SJCRH30 (cell line): ENCODE results near the gene KRT84. TPM values are rescaled to one million over a fixed set of nuclear protein-coding genes. Genes with fewer than 3 reads are reported as not detected.
"Not testable (repeated sequence)": the region's sequence is repeated elsewhere in the genome, so short reads cannot be mapped to it uniquely, and the experiment has no call there.

ENCODE experiments used
- DNase-seq, 2 experiments: peaks; one replicate each; pipeline ENCODE4 v3.0.0-alpha.2; 2015 to 2020
- H3K27ac ChIP-seq: fragments of 250-450 bp; sonication (Bioruptor Pico); 2 replicates; pipeline ENCODE4 v1.5.1; 2020; ENCODE audit warnings: mild to moderate bottlenecking, moderate library complexity
- H3K27me3 ChIP-seq: fragments of 250-450 bp; sonication (Bioruptor Pico); 2 replicates; pipeline ENCODE4 v1.5.1; 2020; ENCODE audit warnings: mild to moderate bottlenecking, moderate library complexity
- H3K36me3 ChIP-seq: fragments of 250-450 bp; sonication (Bioruptor Pico); 2 replicates; pipeline ENCODE4 v1.5.1; 2020; ENCODE audit warnings: mild to moderate bottlenecking, moderate library complexity
- H3K4me1 ChIP-seq: fragments of 250-450 bp; sonication (Bioruptor Pico); 2 replicates; pipeline ENCODE4 v1.5.1; 2020; ENCODE audit warnings: mild to moderate bottlenecking, moderate library complexity
- H3K4me3 ChIP-seq: fragments of 250-450 bp; sonication (Bioruptor Pico); 2 replicates; pipeline ENCODE4 v1.5.1; 2020; ENCODE audit warnings: mild to moderate bottlenecking, moderate library complexity
- H3K9me3 ChIP-seq: fragments of 250-450 bp; sonication (Bioruptor Pico); replicated peaks from 2 replicates; pipeline ENCODE4 v1.5.1; 2020; ENCODE audit warnings: mild to moderate bottlenecking, moderate library complexity
- total RNA-seq: library from RNA; depleted of rRNA; stranded (reverse); fragments of >200 nt; shearing (Covaris generic); gene quantifications from 2 replicates; pipeline ENCODE4 v1.2.3, GENCODE V29; 2014

Gene KRT84
- total RNA-seq, 1 experiment from 2014 or later, result not detected

GRCh38 chr12:52417740-52418139 lies 32.3 kb upstream of the KRT84 start:
- Histone ChIP-seq H3K4me3 (no peak overlapping the region), H3K4me1 (no peaks in the 10 kb centered on the region), H3K9me3 (no peaks in the 10 kb centered on the region; the same call in 1 of the 2 replicates), H3K27me3 (peaks cover 5% of the 10 kb centered on the region; the same call in 1 of the 2 replicates), H3K36me3 (no peaks in the 10 kb centered on the region), H3K27ac (no peak overlapping the region)
- DNase-seq, result no peak

GRCh38 chr12:52416795-52417194 lies 31.3 kb upstream of the KRT84 start:
- DNase-seq, result no peak
- H3K4me3 ChIP-seq, result no peak overlapping the region
- H3K9me3 ChIP-seq, result no peaks in the 10 kb centered on the region; the same call in 1 of the 2 replicates
- H3K27ac ChIP-seq, result no peak overlapping the region
- no peaks in the 10 kb centered on the region for H3K27me3 ChIP-seq
- H3K4me1 ChIP-seq, result no peaks in the 10 kb centered on the region
- H3K36me3 ChIP-seq, result no peaks in the 10 kb centered on the region

GRCh38 chr12:52415870-52416750 lies 30.7 kb upstream of the KRT84 start:
- H3K36me3 ChIP-seq, result no peaks in the 10 kb centered on the region
- no peaks in the 10 kb centered on the region for H3K27me3 ChIP-seq
- no peaks in the 10 kb centered on the region for H3K4me1 ChIP-seq
- DNase-seq, result no peak
- H3K27ac ChIP-seq, result no peak overlapping the region
- H3K9me3 ChIP-seq, result no peaks in the 10 kb centered on the region; the same call in 1 of the 2 replicates
- H3K4me3 ChIP-seq, result no peak overlapping the region

- no peak for DNase-seq
- H3K4me1 ChIP-seq, result no peaks in the 10 kb centered on the region
- H3K4me3 ChIP-seq, result no peak overlapping the region
- no peaks in the 10 kb centered on the region for H3K36me3 ChIP-seq
- H3K27ac ChIP-seq, result no peak overlapping the region
- no peaks in the 10 kb centered on the region for H3K9me3 ChIP-seq
- no peaks in the 10 kb centered on the region for H3K27me3 ChIP-seq
Observed at GRCh38 chr12:52414936-52415335, 29.5 kb upstream of the KRT84 start.

- H3K27me3 ChIP-seq, result no peaks in the 10 kb centered on the region
- DNase-seq, result no peak
- no peaks in the 10 kb centered on the region for H3K9me3 ChIP-seq
- no peaks in the 10 kb centered on the region for H3K4me1 ChIP-seq
- H3K36me3 ChIP-seq, result no peaks in the 10 kb centered on the region
- no peak overlapping the region for H3K4me3 ChIP-seq
- H3K27ac ChIP-seq, result no peak overlapping the region
Observed at GRCh38 chr12:52413782-52414345, 28.4 kb upstream of the KRT84 start.

GRCh38 chr12:52413202-52413601 lies 27.8 kb upstream of the KRT84 start:
- H3K9me3 ChIP-seq, result no peaks in the 10 kb centered on the region
- DNase-seq, result no peak
- H3K4me3 ChIP-seq, result no peak overlapping the region
- no peaks in the 10 kb centered on the region for H3K27me3 ChIP-seq
- H3K36me3 ChIP-seq, result no peaks in the 10 kb centered on the region
- H3K27ac ChIP-seq, result no peak overlapping the region
- no peaks in the 10 kb centered on the region for H3K4me1 ChIP-seq

GRCh38 chr12:52411815-52412214 lies 26.4 kb upstream of the KRT84 start:
- Histone ChIP-seq H3K9me3 (no peaks in the 10 kb centered on the region), H3K36me3 (no peaks in the 10 kb centered on the region), H3K27ac (no peak overlapping the region), H3K4me3 (no peak overlapping the region), H3K27me3 (no peaks in the 10 kb centered on the region), H3K4me1 (no peaks in the 10 kb centered on the region)
- no peak for DNase-seq

GRCh38 chr12:52410589-52411248 lies 25.3 kb upstream of the KRT84 start:
- not testable (repeated sequence) for H3K4me3 ChIP-seq, DNase-seq, H3K36me3 ChIP-seq, H3K9me3 ChIP-seq, H3K27ac ChIP-seq, H3K4me1 ChIP-seq, H3K27me3 ChIP-seq

- DNase-seq, result no peak
- Histone ChIP-seq H3K4me3 (no peak overlapping the region), H3K27ac (no peak overlapping the region), H3K27me3 (no peaks in the 10 kb centered on the region), H3K4me1 (no peaks in the 10 kb centered on the region), H3K9me3 (no peaks in the 10 kb centered on the region), H3K36me3 (no peaks in the 10 kb centered on the region)
Observed at GRCh38 chr12:52407918-52408317, 22.5 kb upstream of the KRT84 start.

GRCh38 chr12:52405922-52406385 lies 20.5 kb upstream of the KRT84 start, which contains the start of gene KRT82:
KRT82 (minus strand) TSS chr12:52406335; CDS start chr12:52406277, 58 bp downstream.
- Histone ChIP-seq H3K36me3 (no peaks in the 10 kb centered on the region), H3K9me3 (no peaks in the 10 kb centered on the region), H3K4me1 (no peaks in the 10 kb centered on the region), H3K4me3 (no peak within 1 kb of the TSS), H3K27me3 (peaks cover 4% of the 10 kb centered on the region; the same call in 1 of the 2 replicates), H3K27ac (no peak within 1 kb of the TSS)
- no peak for DNase-seq

- Histone ChIP-seq H3K36me3 (no peaks in the 10 kb centered on the region), H3K27me3 (peaks cover 4% of the 10 kb centered on the region; the same call in 1 of the 2 replicates)
- no peak for DNase-seq
Observed at GRCh38 chr12:52404951-52405350, 19.5 kb upstream of the KRT84 start.

GRCh38 chr12:52403561-52403960 lies 18.1 kb upstream of the KRT84 start:
- peaks cover 4% of the 10 kb centered on the region; the same call in 1 of the 2 replicates for H3K27me3 ChIP-seq
- no peaks in the 10 kb centered on the region for H3K36me3 ChIP-seq
- H3K4me3 ChIP-seq, result no peak overlapping the region
- H3K9me3 ChIP-seq, result no peaks in the 10 kb centered on the region
- H3K4me1 ChIP-seq, result no peaks in the 10 kb centered on the region
- no peak for DNase-seq
- no peak overlapping the region for H3K27ac ChIP-seq

More at GRCh38 chr12:52404951-52405350, 19.5 kb upstream of the KRT84 start:
- Histone ChIP-seq H3K27ac (no peak overlapping the region), H3K9me3 (no peaks in the 10 kb centered on the region), H3K4me1 (no peaks in the 10 kb centered on the region), H3K4me3 (no peak overlapping the region)

GRCh38 chr12:52402873-52403540 lies 17.6 kb upstream of the KRT84 start:
- Histone ChIP-seq H3K4me3 (no peak overlapping the region), H3K36me3 (no peaks in the 10 kb centered on the region), H3K27me3 (peaks cover 4% of the 10 kb centered on the region; the same call in 1 of the 2 replicates), H3K27ac (no peak overlapping the region), H3K4me1 (no peaks in the 10 kb centered on the region), H3K9me3 (no peaks in the 10 kb centered on the region)
- no peak for DNase-seq

GRCh38 chr12:52402377-52402776 lies 16.9 kb upstream of the KRT84 start:
- no peak for DNase-seq
- Histone ChIP-seq H3K9me3 (no peaks in the 10 kb centered on the region), H3K36me3 (no peaks in the 10 kb centered on the region), H3K27ac (no peak overlapping the region), H3K4me1 (no peaks in the 10 kb centered on the region), H3K4me3 (no peak overlapping the region), H3K27me3 (peaks cover 6% of the 10 kb centered on the region; the same call in 1 of the 2 replicates)
